ENCODE results near the gene COPB2. TPM values are rescaled to one million over a fixed set of nuclear protein-coding genes. Genes with fewer than 3 reads are reported as not detected.

The COPB2 gene
- total and polyA plus RNA-seq, 8 donors: 23.1 to 141 (median 56.0) TPM

DNA sequence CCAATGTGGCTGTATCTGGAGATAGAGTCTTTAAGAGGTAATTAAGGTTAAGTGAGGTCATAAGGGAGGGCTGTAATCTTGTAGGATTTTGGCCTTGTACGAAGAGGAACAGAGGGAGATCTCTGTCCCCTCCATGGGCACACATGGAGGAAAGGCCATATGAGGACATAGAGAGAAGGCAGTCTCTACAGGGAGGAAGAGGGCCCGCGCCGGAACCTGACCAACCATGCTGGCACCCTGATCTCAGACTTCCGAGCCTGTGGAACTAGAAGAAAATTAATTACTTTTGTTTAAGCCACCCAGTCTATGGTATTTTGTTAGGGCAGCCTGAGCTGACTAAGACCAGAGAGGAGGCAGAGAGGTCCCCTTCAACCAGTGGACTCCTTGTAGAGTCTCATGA lies 63.3 kb downstream of the COPB2 start:
- Histone ChIP-seq H3K4me3 (no peak overlapping the region), H3K36me3 (no peaks in the 10 kb centered on the region), H3K9me3 (no peaks in the 10 kb centered on the region), H3K27ac (no peak overlapping the region), H3K4me1 (peaks cover 0 to 9% (median 8%) of the 10 kb centered on the region in 4 donors), H3K27me3 (peaks cover 0 to 34% (median 12%) of the 10 kb centered on the region in 3 donors)
- no peak for DNase-seq
- WGBS, 5 donors: 74 to 95% (median 84%) methylated on average over 5 of the region's 5 CpGs
- TF ChIP-seq POLR2AphosphoS5 (IDR thresholded peaks at IDR 0.05): no peak
- no peak for TF ChIP-seq POLR2A (IDR thresholded peaks at IDR 0.05)
- no peak for TF ChIP-seq EP300 (IDR thresholded peaks at IDR 0.05)
- TF ChIP-seq, protein P1, sequence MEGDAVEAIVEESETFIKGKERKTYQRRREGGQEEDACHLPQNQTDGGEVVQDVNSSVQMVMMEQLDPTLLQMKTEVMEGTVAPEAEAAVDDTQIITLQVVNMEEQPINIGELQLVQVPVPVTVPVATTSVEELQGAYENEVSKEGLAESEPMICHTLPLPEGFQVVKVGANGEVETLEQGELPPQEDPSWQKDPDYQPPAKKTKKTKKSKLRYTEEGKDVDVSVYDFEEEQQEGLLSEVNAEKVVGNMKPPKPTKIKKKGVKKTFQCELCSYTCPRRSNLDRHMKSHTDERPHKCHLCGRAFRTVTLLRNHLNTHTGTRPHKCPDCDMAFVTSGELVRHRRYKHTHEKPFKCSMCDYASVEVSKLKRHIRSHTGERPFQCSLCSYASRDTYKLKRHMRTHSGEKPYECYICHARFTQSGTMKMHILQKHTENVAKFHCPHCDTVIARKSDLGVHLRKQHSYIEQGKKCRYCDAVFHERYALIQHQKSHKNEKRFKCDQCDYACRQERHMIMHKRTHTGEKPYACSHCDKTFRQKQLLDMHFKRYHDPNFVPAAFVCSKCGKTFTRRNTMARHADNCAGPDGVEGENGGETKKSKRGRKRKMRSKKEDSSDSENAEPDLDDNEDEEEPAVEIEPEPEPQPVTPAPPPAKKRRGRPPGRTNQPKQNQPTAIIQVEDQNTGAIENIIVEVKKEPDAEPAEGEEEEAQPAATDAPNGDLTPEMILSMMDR (IDR thresholded peaks at IDR 0.05): no peak
- intact Hi-C loops (cut with DNase I; ENCODE audit: low total_unique reads): loop anchor here (10.0 kb wide), 1 partner anchor 391 kb away; no protein-coding TSS in a partner anchor

DNA sequence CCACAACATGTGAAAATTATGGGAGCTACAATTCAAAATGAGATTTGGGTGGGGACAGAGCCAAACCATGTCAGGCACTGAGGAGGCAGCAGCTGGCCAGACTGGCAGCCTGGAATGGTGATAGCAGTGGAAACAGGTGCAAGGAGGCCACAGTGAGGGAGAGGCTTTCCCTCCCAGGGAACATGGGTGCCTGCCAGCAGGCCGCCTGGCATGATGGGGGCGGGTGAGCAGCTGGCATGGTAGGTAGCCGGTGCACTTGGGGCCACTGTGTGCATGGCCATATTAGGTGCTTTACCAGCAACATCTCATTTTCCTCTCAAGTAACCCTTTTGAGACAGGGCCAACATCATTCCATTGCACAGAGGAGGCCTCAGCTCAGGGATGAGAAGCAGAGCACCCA lies 63.9 kb downstream of the COPB2 start:
- Histone ChIP-seq H3K27me3 (peaks cover 0 to 28% (median 7%) of the 10 kb centered on the region in 3 donors), H3K36me3 (no peaks in the 10 kb centered on the region), H3K4me1 (peaks cover 0 to 9% (median 8%) of the 10 kb centered on the region in 4 donors), H3K4me3 (no peak overlapping the region), H3K27ac (no peak overlapping the region), H3K9me3 (no peaks in the 10 kb centered on the region)
- TF ChIP-seq, protein P1 (IDR thresholded peaks at IDR 0.05): no peak
- TF ChIP-seq EP300 (IDR thresholded peaks at IDR 0.05): no peak
- TF ChIP-seq POLR2AphosphoS5 (IDR thresholded peaks at IDR 0.05): no peak
- TF ChIP-seq POLR2A (IDR thresholded peaks at IDR 0.05): no peak
- no peak for DNase-seq
- intact Hi-C loops (cut with DNase I; ENCODE audit: low total_unique reads): loop anchor here (10.0 kb wide), 1 partner anchor 391 kb away; no protein-coding TSS in a partner anchor
- WGBS, 5 donors: 80 to 93% (median 86%) methylated on average over 3 of the region's 3 CpGs; no CpG with 5 or more reads in 1 of the 5 donors

DNA sequence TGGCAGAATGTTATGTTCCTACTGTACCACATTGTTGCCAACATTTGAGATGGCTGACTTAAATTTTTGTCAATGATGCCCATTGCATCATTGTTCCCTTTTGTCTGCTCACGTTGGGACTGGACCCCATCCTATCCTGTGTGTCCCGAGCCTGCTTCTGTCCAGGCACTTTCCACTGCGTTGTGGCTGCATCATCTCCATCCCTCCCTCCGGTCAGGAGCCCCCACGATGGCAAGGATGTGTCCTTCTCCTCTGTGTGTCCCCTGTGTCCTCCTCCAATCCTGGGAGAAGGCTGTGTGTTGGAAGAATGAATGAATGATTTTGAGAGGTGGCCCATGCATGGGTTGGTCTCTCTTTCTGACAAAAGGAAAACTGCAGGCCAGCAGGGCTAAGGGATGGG lies 65.0 kb downstream of the COPB2 start:
- Histone ChIP-seq H3K27me3 (peaks cover 0 to 17% (median 0%) of the 10 kb centered on the region in 3 donors), H3K36me3 (no peaks in the 10 kb centered on the region), H3K27ac (no peak overlapping the region), H3K9me3 (no peaks in the 10 kb centered on the region), H3K4me3 (no peak overlapping the region), H3K4me1 (peaks cover 0 to 6% (median 6%) of the 10 kb centered on the region in 4 donors)
- no peak for TF ChIP-seq POLR2A (IDR thresholded peaks at IDR 0.05)
- no peak for TF ChIP-seq EP300 (IDR thresholded peaks at IDR 0.05)
- TF ChIP-seq, protein P1 (IDR thresholded peaks at IDR 0.05): no peak
- no peak for TF ChIP-seq POLR2AphosphoS5 (IDR thresholded peaks at IDR 0.05)
- WGBS, 5 donors: 41 to 71% (median 66%) methylated on average over 5 of the region's 5 CpGs
- DNase-seq: no peak
- intact Hi-C loops (cut with DNase I; ENCODE audit: low total_unique reads): loop anchor here (10.0 kb wide), 1 partner anchor 390 kb away; no protein-coding TSS in a partner anchor

DNA sequence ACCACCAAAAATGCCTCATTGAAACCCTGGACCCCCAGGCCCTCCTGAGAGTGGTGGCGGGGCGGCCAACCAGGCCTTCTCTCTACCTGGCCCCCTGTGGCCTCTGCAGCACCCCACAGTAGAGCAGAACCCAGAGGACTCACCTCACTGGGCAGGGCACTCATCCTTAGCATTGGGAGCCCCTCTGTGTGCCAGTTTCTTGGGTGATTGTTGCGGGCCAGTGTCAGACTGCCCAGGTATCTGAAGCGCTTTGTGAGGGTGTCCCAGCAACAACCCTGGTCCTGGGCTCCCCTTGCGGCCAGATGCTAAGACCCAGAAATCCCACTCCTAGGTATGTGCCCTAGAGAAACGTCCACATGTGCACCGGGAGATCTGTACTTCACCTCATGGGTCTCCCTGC lies 66.3 kb downstream of the COPB2 start:
- intact Hi-C loops (cut with DNase I; ENCODE audit: low total_unique reads): loop anchor here (10.0 kb wide), 1 partner anchor 388 kb away; no protein-coding TSS in a partner anchor
- Histone ChIP-seq H3K27me3 (peaks cover 0 to 15% (median 0%) of the 10 kb centered on the region in 3 donors), H3K9me3 (no peaks in the 10 kb centered on the region), H3K27ac (no peak overlapping the region), H3K4me1 (no peaks in the 10 kb centered on the region), H3K4me3 (no peak overlapping the region), H3K36me3 (no peaks in the 10 kb centered on the region)
- TF ChIP-seq POLR2A (IDR thresholded peaks at IDR 0.05) (no peak), POLR2AphosphoS5 (IDR thresholded peaks at IDR 0.05) (no peak), EP300 (IDR thresholded peaks at IDR 0.05) (no peak)
- TF ChIP-seq, protein P1 (IDR thresholded peaks at IDR 0.05): no peak
- WGBS, 5 donors: 76 to 90% (median 87%) methylated on average over 4 to 7 of the region's 7 CpGs
- no peak for DNase-seq
